HepG2 (cell line): ENCODE results near the gene TAPBP. TPM values are rescaled to one million over a fixed set of nuclear protein-coding genes. Genes with fewer than 3 reads are reported as not detected.

Experiments used
- ARNT2 ChIP-seq: sonication (generic); formaldehyde crosslinking; IDR thresholded peaks from 2 replicates; pipeline ENCODE4 v1.8.0; 2022; ENCODE audit warnings: mild to moderate bottlenecking, low read depth, missing genetic modification reagents, moderate library complexity
- BCL3 ChIP-seq: sonication (generic); formaldehyde crosslinking; IDR thresholded peaks from 2 replicates; pipeline ENCODE4 v1.5.1; 2020; ENCODE audit warnings: mild to moderate bottlenecking, missing genetic modification reagents, moderate library complexity
- DDIT3 ChIP-seq: sonication (generic); formaldehyde crosslinking; IDR thresholded peaks from 2 replicates; pipeline ENCODE4 v1.4.0; 2020; ENCODE audit warnings: mild to moderate bottlenecking, missing genetic modification reagents
- FOXK2 ChIP-seq: fragments of 450-650 bp; IDR thresholded peaks from 2 replicates; pipeline ENCODE4 v1.6.1; 2016
- FOXM1 ChIP-seq: sonication (generic); formaldehyde crosslinking; IDR thresholded peaks from 2 replicates; pipeline ENCODE4 v1.5.0; 2020; ENCODE audit warnings: missing genetic modification reagents
- HOXA3 ChIP-seq: sonication (generic); formaldehyde crosslinking; IDR thresholded peaks from 2 replicates; pipeline ENCODE4 v1.5.0; 2020; ENCODE audit warnings: missing genetic modification reagents
- KDM6A ChIP-seq: IDR thresholded peaks from 2 replicates; pipeline ENCODE4 v1.6.1; 2016; ENCODE audit warnings: low read depth
- KMT2A ChIP-seq: sonication (generic); formaldehyde crosslinking; IDR thresholded peaks from 2 replicates; pipeline ENCODE4 v1.4.0; 2020; ENCODE audit warnings: missing genetic modification reagents
- LBX2 ChIP-seq: sonication (generic); formaldehyde crosslinking; IDR thresholded peaks from 2 replicates; pipeline ENCODE4 v1.5.0; 2020; ENCODE audit warnings: missing genetic modification reagents, mild to moderate bottlenecking, borderline replicate concordance
- MEIS2 ChIP-seq: sonication (generic); formaldehyde crosslinking; IDR thresholded peaks from 2 replicates; pipeline ENCODE4 v1.9.0; 2021; ENCODE audit warnings: mild to moderate bottlenecking, missing genetic modification reagents
- NAIF1 ChIP-seq: sonication (generic); formaldehyde crosslinking; IDR thresholded peaks from 2 replicates; pipeline ENCODE4 v1.5.0; 2020; ENCODE audit warnings: mild to moderate bottlenecking, missing genetic modification reagents, borderline replicate concordance
- PAWR ChIP-seq: sonication (generic); formaldehyde crosslinking; IDR thresholded peaks from 2 replicates; pipeline ENCODE4 v1.4.0; 2020; ENCODE audit warnings: missing genetic modification reagents, mild to moderate bottlenecking, borderline replicate concordance
- PHF5A ChIP-seq: IDR thresholded peaks from one replicate; pipeline ENCODE4 v1.6.1; 2018; ENCODE audit warnings: low read depth, missing genetic modification reagents; ENCODE audit not compliant: unreplicated experiment
- RBFOX2 ChIP-seq: fragments of 200-400 bp; formaldehyde crosslinking; IDR thresholded peaks from 2 replicates; pipeline ENCODE4 v1.6.1; 2017; ENCODE audit warnings: low read depth, mild to moderate bottlenecking, low read length
- RFXANK ChIP-seq: IDR thresholded peaks from 2 replicates; pipeline ENCODE4 v1.6.1; 2016
- SIX1 ChIP-seq: sonication (generic); formaldehyde crosslinking; IDR thresholded peaks from 2 replicates; pipeline ENCODE4 v1.4.0; 2020; ENCODE audit warnings: missing genetic modification reagents, borderline replicate concordance
- TAF1 ChIP-seq: sonication (generic); formaldehyde crosslinking; IDR thresholded peaks from 2 replicates; pipeline ENCODE4 v1.4.0; 2020; ENCODE audit warnings: missing genetic modification reagents
- TAF15 ChIP-seq: fragments of 200-400 bp; formaldehyde crosslinking; IDR thresholded peaks from one replicate; pipeline ENCODE4 v1.6.1; 2018; ENCODE audit warnings: mild to moderate bottlenecking, low read depth, low read length; ENCODE audit not compliant: poor library complexity, severe bottlenecking
- TARDBP ChIP-seq: sonication (generic); formaldehyde crosslinking; IDR thresholded peaks from 2 replicates; pipeline ENCODE4 v1.8.0; 2022; ENCODE audit warnings: mild to moderate bottlenecking, missing genetic modification reagents
- U2AF2 ChIP-seq: fragments of 200-400 bp; formaldehyde crosslinking; IDR thresholded peaks from 2 replicates; pipeline ENCODE4 v1.6.1; 2017; ENCODE audit warnings: low read depth, mild to moderate bottlenecking, low read length
- ZBTB7B ChIP-seq: sonication (generic); formaldehyde crosslinking; IDR thresholded peaks from 2 replicates; pipeline ENCODE4 v1.4.0; 2020; ENCODE audit warnings: missing genetic modification reagents
- ZC3H4 ChIP-seq: sonication (generic); formaldehyde crosslinking; IDR thresholded peaks from 2 replicates; pipeline ENCODE4 v1.4.0; 2020; ENCODE audit warnings: missing genetic modification reagents, borderline replicate concordance
- ZNF180 ChIP-seq: sonication (generic); formaldehyde crosslinking; IDR thresholded peaks from 2 replicates; pipeline ENCODE4 v1.4.0; 2020; ENCODE audit warnings: low read depth, missing genetic modification reagents, borderline replicate concordance
- ZNF431 ChIP-seq: sonication (generic); formaldehyde crosslinking; IDR thresholded peaks from 2 replicates; pipeline ENCODE4 v1.9.0; 2022; ENCODE audit warnings: missing genetic modification reagents, low read depth, mild to moderate bottlenecking, borderline replicate concordance
- ZNF670 ChIP-seq: sonication (generic); formaldehyde crosslinking; IDR thresholded peaks from 2 replicates; pipeline ENCODE4 v1.8.0; 2022; ENCODE audit warnings: mild to moderate bottlenecking, missing genetic modification reagents, borderline replicate concordance
- ZNF891 ChIP-seq: sonication (generic); formaldehyde crosslinking; IDR thresholded peaks from 2 replicates; pipeline ENCODE4 v1.5.0; 2020; ENCODE audit warnings: mild to moderate bottlenecking, missing genetic modification reagents
- polyA plus RNA-seq, 8 experiments: library from polyadenylated mRNA; depleted of rRNA in 3 of 8; stranded (reverse) in 7 of 8; unstranded in 1 of 8; fragments of >200 nt; fragmentation: Illumina TruSeq in 4 of 8; extraction: Trizol in 4 of 8; gene quantifications; 2 replicates each; pipeline versions ENCODE4 v1.2.1 to v1.2.3, GENCODE V29; 2011 to 2016; ENCODE audit warnings: low read depth in 4 of 8, missing spikeins in 1 of 8, mixed read lengths in 1 of 8; ENCODE audit not compliant: insufficient read depth in 1 of 8
- total RNA-seq, 5 experiments: library from RNA; depleted of rRNA; stranded (reverse); fragments of >200 nt; fragmentation: Illumina TruSeq; extraction: Trizol; gene quantifications; 2 replicates each; pipeline ENCODE4 v1.2.3, GENCODE V29; 2016; ENCODE audit warnings: low read depth in 1 of 5
- TF ChIP-seq, protein P1 (sequence below): sonication (generic); formaldehyde crosslinking; IDR thresholded peaks from 2 replicates; pipeline ENCODE4 v1.5.1; 2020; ENCODE audit warnings: missing genetic modification reagents, mild to moderate bottlenecking, borderline replicate concordance

The TAPBP gene
- total and polyA plus RNA-seq, 2 of the 13 experiments (the other 11 are each of a cell fraction or from before 2014, with no cell fraction given), result 27.4 to 32.3 TPM

GRCh38 chr6:33272275-33273128 lies 41.4 kb downstream of the TAPBP start (continued):
- TF ChIP-seq, protein P1, sequence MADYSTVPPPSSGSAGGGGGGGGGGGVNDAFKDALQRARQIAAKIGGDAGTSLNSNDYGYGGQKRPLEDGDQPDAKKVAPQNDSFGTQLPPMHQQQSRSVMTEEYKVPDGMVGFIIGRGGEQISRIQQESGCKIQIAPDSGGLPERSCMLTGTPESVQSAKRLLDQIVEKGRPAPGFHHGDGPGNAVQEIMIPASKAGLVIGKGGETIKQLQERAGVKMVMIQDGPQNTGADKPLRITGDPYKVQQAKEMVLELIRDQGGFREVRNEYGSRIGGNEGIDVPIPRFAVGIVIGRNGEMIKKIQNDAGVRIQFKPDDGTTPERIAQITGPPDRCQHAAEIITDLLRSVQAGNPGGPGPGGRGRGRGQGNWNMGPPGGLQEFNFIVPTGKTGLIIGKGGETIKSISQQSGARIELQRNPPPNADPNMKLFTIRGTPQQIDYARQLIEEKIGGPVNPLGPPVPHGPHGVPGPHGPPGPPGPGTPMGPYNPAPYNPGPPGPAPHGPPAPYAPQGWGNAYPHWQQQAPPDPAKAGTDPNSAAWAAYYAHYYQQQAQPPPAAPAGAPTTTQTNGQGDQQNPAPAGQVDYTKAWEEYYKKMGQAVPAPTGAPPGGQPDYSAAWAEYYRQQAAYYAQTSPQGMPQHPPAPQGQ (CRISPR knock-in tag), result 0 out of 2 replicates have a peak, but pooled peaks have one; percentile 72
- TF ChIP-seq NAIF1 (CRISPR knock-in tag) (no peak), RFXANK (CRISPR knock-in tag) (no peak), SIX1 (CRISPR knock-in tag) (no peak), U2AF2 (no peak), HOXA3 (no peak), MEIS2 (no peak; the same call in 1 of the 2 replicates), TARDBP (CRISPR knock-in tag) (no peak), TAF15 (no peak), ZBTB7B (no peak; the same call in 1 of the 2 replicates), LBX2 (CRISPR knock-in tag) (no peak), ZNF180 (no peak), FOXK2 (no peak), KMT2A (CRISPR knock-in tag) (0 out of 2 replicates have a peak, but pooled peaks have one; percentile 12), RBFOX2 (peak; percentile 66), BCL3 (no peak), TAF1 (no peak), ARNT2 (CRISPR knock-in tag) (no peak), KDM6A (CRISPR knock-in tag) (no peak), ZNF670 (CRISPR knock-in tag) (no peak), FOXM1 (CRISPR knock-in tag) (no peak), ZC3H4 (CRISPR knock-in tag) (no peak; the same call in 1 of the 2 replicates), ZNF891 (no peak), PAWR (CRISPR knock-in tag) (no peak), PHF5A (no peak), DDIT3 (CRISPR knock-in tag) (no peak), ZNF431 (CRISPR knock-in tag) (no peak; the same call in 1 of the 2 replicates)
